HG03103 (cell line): Measurements from ENCODE around the gene EP300.

Source experiments
- ATAC-seq: cut with Tn5 transposase; IDR thresholded peaks from one replicate; pipeline ENCODE4 v1.9.1; 2021; ENCODE audit warnings: low read depth; ENCODE audit not compliant: unreplicated experiment

The EP300 gene

GRCh38 chr22:41203118-41203517 is 110.7 kb downstream of the EP300 start:
- ATAC-seq = no peak

DNA sequence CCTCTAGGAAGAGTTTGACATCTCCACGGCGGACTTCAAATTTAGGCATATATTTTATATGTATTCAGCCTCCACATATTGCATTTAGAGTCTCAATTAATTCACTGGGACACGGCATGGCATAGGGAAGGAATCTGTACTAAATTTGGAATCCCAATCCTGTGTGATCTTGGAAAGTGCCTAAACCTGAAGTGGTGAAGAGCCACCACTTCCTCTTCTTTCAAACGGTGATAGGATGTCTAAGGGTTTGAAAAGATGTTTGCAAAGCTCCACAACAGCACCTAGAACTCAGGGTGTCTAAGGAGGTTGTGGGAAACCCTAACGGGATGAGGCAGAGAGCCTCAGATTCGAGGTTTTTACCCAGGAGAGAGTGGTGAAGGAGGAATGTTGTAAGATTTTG is 111.7 kb downstream of the EP300 start:
- ATAC-seq = no peak

DNA sequence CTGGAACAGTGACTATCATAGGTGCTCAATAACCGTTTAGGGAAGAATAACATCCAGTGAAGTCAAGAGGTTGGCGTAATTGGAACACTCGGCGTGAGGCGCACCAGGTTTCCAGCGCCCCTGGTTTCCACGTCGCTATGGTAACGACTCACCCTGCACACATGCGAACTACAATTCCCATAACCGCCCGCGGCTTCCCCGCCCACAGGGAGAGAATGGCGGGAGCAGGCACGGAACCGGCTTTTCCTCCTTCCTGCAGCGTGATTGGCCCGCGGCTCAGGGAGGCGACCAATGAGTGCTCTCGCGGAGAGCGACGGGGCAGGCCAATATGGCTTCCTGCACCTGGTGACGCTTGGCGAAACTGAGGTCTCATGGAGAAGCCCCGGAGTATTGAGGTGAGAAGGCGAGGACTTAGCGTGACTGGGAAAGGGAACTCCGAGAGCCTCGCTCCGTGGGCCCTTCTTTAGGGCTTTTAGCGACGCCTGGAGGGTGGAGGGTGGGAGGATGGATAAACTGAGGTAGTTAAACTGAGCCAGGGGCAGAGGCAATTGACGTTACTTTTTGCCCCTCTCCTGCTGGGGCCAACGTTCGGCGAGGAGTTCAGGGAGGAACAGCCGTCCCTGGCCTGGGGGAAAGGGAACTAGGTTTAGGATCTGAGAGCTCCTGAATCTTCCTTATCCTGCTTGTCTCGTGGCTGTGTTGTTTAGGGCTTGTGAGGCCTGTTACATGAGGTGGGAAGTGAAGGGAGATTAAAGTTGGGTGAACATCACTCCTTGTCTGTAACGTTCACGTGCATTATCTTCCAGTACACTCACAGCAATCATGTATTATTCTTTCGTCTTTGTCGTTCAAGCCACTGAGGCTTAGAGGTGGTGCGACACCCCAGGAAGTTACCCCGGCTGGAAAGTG is 112.9 kb downstream of the EP300 start, which contains the start of gene L3MBTL2:
L3MBTL2 (plus strand) TSS at position 321 of the 909 bp plus-strand sequence; CDS start at position 372, 51 bp downstream.
- peak; percentile 97 for ATAC-seq

GRCh38 chr22:41206719-41207118 is 114.3 kb downstream of the EP300 start:
- ATAC-seq = no peak

GRCh38 chr22:41215409-41215808 is 123.0 kb downstream of the EP300 start:
- no peak for ATAC-seq

GRCh38 chr22:41215926-41216325 is 123.5 kb downstream of the EP300 start:
- no peak for ATAC-seq

DNA sequence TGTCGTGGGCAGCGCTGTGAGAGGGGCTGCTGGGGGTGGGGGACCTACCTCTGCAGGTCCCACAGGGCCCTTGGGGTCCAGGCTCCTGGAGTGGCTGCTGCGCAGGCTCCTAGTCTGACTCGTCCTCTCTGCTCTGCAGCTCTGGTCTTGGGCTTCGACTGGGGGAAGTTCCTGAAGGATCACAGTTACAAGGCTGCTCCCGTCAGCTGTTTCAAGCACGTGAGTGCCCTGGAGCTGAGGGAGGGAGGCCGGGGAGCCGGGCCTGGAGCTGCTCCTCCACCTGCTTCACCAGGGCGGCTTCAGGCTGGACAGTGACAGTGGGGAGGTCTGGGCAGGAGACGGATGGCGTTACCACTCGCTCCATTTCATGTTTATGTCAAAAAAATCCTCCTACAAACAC is 124.6 kb downstream of the EP300 start:
- no peak for ATAC-seq

DNA sequence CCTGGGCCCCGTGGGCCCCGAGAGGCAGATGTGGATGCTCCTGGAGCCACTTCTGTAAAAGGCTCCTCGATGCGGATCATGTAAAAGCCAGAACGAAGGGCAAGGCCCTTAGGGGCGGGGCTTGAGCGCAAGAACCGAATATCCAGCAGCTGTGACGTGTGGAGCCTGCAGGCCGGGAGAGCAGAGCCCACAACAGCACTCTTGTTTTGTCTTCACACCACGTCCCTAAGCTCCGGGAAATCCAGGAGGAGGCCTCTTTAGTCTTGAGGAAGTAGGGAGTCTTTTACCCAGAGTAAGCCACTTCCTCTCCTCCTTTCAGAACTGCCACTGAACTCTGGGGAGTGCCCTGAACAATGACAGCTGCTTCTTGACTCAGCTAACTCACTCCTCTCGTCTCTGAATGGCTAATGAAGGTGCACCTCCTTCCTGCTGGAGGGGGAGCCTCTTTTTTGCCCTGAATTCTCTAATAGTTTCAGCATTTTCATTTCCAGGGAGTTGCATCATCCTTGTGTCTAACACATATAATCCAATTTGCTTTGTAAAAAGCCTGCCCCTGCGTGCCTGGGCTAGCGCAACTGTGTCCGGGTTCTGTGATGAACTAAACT is 125.3 kb downstream of the EP300 start:
- no peak for ATAC-seq

- ATAC-seq = no peak
Measured at GRCh38 chr22:41222846-41223507, 130.6 kb downstream of the EP300 start.

DNA sequence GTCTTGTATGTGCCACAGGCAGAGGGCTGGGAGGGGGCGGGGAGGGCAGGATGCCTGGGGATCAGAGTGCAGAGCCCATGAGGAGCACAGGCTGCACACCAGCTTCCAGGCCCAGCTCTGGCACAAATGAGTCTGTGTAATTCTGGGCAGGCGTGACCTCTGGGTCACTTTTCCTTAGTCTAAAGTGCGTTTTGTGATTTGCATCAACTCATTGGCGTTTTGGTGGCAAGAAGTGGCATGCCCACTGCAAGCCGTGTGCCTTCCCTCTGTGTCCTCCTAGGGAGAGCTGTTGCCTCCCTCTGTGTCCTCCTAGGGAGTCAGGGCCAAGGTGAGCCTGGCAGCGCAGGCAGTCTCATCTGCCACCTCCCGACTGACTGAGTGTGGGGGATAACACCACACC is 131.1 kb downstream of the EP300 start:
- no peak for ATAC-seq

DNA sequence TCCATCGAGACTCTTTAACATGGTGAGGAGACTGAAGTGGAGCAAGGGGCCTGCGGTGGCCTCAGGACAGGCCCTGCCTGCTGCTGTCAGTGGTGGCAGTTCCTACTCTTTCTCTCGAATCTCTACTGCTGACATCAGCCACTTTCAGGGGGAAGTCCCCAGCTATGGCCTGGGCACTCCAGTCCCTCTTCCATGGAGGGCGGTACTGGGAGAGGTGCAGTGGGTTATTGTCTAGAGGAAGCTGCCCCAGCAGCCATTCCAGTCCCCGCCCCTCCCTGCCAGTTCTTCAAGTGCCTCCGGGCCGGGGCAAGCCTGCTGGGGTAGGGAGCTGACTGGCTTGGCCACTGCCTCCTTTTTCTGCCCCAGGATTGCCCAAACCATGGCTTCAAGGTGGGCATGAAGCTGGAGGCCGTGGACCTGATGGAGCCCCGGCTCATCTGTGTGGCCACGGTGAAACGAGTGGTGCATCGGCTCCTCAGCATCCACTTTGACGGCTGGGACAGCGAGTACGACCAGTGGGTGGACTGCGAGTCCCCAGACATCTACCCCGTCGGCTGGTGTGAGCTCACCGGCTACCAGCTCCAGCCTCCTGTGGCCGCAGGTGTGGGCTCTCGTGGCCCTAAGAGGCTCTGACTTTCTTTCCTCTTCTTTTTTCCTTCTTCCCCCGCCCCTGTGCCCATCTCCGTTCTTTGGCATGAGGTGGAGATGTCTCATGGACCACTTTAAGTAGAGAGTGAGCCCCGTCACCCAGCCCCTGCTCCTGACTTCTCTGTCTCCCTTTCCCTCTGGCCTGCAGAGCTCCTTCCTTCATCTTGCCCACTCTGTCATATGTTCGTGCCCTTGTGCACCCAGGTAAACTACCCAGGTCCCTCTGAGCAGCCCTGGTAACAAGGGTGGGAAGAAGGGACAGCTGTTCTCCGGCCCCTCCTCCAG is 134.6 kb downstream of the EP300 start:
- ATAC-seq = no peak

DNA sequence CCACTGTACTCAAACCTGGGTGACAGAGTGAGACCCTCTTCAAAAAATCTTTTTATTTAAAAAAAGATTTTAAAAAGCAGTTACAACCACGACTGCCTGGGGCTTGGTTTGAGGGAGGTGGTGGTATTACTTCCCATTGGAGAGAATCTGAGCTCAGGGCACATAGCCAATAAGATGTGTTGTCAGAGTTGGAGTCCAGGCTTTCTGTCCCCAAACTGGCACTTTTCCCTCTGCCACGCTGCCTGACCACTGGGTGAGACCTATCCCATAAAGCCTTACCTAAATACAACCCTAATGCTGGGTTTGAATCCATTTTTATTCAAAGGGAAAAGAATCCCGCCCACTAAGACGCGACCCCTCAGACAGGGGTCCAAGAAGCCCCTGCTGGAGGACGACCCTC is 136.8 kb downstream of the EP300 start:
- no peak for ATAC-seq
